HepG2 (cell line): ENCODE results near the gene HAP1. TPM values are rescaled to one million over a fixed set of nuclear protein-coding genes. Genes with fewer than 3 reads are reported as not detected.

Experiments used
- ETV5 ChIP-seq: IDR thresholded peaks from 2 replicates; pipeline ENCODE4 v1.6.1; 2018; ENCODE audit warnings: missing biosample characterization, missing genetic modification reagents, inconsistent platforms, borderline replicate concordance
- FIP1L1 ChIP-seq: fragments of 200-400 bp; formaldehyde crosslinking; IDR thresholded peaks from 2 replicates; pipeline ENCODE4 v1.6.1; 2018; ENCODE audit warnings: low read depth, mild to moderate bottlenecking, low read length, moderate library complexity, borderline replicate concordance; ENCODE audit not compliant: insufficient read depth
- LCORL ChIP-seq, 2 experiments: fragments of 450-650 bp in 1 of 2; sonication (generic) in 1 of 2; formaldehyde crosslinking in 1 of 2; IDR thresholded peaks; 2 replicates each; pipeline versions ENCODE4 v1.5.0 to v1.6.1; 2017 to 2020; ENCODE audit warnings: antibody characterized with exemption in 1 of 2, missing genetic modification reagents in 1 of 2
- MED1 ChIP-seq: sonication (generic); formaldehyde crosslinking; IDR thresholded peaks from 2 replicates; pipeline ENCODE4 v1.4.0; 2020; ENCODE audit warnings: missing genetic modification reagents
- NPAS2 ChIP-seq: sonication (generic); formaldehyde crosslinking; IDR thresholded peaks from 2 replicates; pipeline ENCODE4 v1.8.0; 2022; ENCODE audit warnings: mild to moderate bottlenecking, missing genetic modification reagents, borderline replicate concordance
- SALL1 ChIP-seq: sonication (generic); formaldehyde crosslinking; IDR thresholded peaks from 2 replicates; pipeline ENCODE4 v1.8.0; 2022; ENCODE audit warnings: mild to moderate bottlenecking, missing genetic modification reagents
- SP140L ChIP-seq: sonication (generic); formaldehyde crosslinking; IDR thresholded peaks from 2 replicates; pipeline ENCODE4 v1.4.0; 2020; ENCODE audit warnings: missing genetic modification reagents, borderline replicate concordance
- ZFP36 ChIP-seq: fragments of 150-350 bp; IDR thresholded peaks from 2 replicates; pipeline ENCODE4 v1.6.1; 2018; ENCODE audit warnings: borderline replicate concordance, low read length, low read depth; ENCODE audit not compliant: partially characterized antibody
- ZMYM2 ChIP-seq: sonication (generic); formaldehyde crosslinking; IDR thresholded peaks from 2 replicates; pipeline ENCODE4 v1.8.0; 2022; ENCODE audit warnings: mild to moderate bottlenecking, missing genetic modification reagents
- ZNF737 ChIP-seq: sonication (generic); formaldehyde crosslinking; IDR thresholded peaks from 2 replicates; pipeline ENCODE4 v1.5.0; 2020; ENCODE audit warnings: missing genetic modification reagents, mild to moderate bottlenecking, borderline replicate concordance
- polyA plus RNA-seq, 8 experiments: library from polyadenylated mRNA; depleted of rRNA in 3 of 8; stranded (reverse) in 7 of 8; unstranded in 1 of 8; fragments of >200 nt; fragmentation: Illumina TruSeq in 4 of 8; extraction: Trizol in 4 of 8; gene quantifications; 2 replicates each; pipeline versions ENCODE4 v1.2.1 to v1.2.3, GENCODE V29; 2011 to 2016; ENCODE audit warnings: low read depth in 4 of 8, missing spikeins in 1 of 8, mixed read lengths in 1 of 8; ENCODE audit not compliant: insufficient read depth in 1 of 8
- total RNA-seq, 5 experiments: library from RNA; depleted of rRNA; stranded (reverse); fragments of >200 nt; fragmentation: Illumina TruSeq; extraction: Trizol; gene quantifications; 2 replicates each; pipeline ENCODE4 v1.2.3, GENCODE V29; 2016; ENCODE audit warnings: low read depth in 1 of 5
- TF ChIP-seq, protein P1 (sequence below): sonication (generic); formaldehyde crosslinking; IDR thresholded peaks from 2 replicates; pipeline ENCODE4 v1.4.0; 2020; ENCODE audit warnings: low read depth, missing genetic modification reagents
- TF ChIP-seq, protein P2 (sequence below): sonication (generic); formaldehyde crosslinking; IDR thresholded peaks from 2 replicates; pipeline ENCODE4 v1.8.0; 2022; ENCODE audit warnings: mild to moderate bottlenecking, missing genetic modification reagents, borderline replicate concordance
- TF ChIP-seq, protein P3 (sequence below): sonication (generic); formaldehyde crosslinking; IDR thresholded peaks from 2 replicates; pipeline ENCODE4 v1.5.0; 2020; ENCODE audit warnings: mild to moderate bottlenecking, missing genetic modification reagents
- TF ChIP-seq, protein P4 (sequence below): sonication (generic); formaldehyde crosslinking; IDR thresholded peaks from 2 replicates; pipeline ENCODE4 v1.8.1; 2022; ENCODE audit warnings: low read depth, mild to moderate bottlenecking, missing genetic modification reagents
- TF ChIP-seq, protein P5 (sequence below): sonication (generic); formaldehyde crosslinking; IDR thresholded peaks from 2 replicates; pipeline ENCODE4 v1.4.0; 2020; ENCODE audit warnings: mild to moderate bottlenecking, missing genetic modification reagents

Gene HAP1
- total and polyA plus RNA-seq, 2 of the 13 experiments (the other 11 are each of a cell fraction or from before 2014, with no cell fraction given): 0.07 TPM

DNA sequence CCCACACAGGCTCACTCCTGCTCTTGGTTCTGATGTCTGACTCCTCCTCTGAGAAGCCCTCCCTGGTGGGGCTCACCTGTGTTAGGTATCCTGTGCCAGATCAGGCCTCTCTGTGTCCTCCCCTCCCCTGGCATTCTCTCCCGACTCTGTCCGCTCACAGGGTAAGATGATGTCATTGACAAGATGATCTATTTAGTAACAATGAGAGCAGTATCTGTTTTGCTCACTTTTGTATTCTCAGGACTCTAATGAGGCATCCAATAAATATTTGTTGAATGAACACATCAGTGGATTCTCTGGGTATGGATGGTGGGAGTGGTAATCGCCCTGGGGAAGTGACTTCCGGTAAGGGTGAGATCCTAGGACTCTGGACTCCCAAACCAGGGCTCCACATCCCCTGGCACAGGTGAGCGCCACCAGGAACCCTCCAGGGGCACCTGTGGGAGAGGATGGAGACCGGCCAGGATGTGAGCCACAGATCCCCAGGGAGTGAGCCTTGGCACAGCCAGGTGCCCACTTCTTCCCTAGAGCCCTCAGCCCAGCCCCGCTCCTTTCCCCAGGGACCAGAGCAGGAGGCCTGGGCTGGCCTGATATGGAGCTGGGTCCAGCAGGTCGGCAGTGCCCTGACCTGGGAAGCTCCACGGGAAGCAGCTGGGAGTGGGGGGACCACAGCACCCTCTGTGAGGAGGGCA lies 5.4 kb upstream of the HAP1 start (continued):
- TF ChIP-seq, protein P1, sequence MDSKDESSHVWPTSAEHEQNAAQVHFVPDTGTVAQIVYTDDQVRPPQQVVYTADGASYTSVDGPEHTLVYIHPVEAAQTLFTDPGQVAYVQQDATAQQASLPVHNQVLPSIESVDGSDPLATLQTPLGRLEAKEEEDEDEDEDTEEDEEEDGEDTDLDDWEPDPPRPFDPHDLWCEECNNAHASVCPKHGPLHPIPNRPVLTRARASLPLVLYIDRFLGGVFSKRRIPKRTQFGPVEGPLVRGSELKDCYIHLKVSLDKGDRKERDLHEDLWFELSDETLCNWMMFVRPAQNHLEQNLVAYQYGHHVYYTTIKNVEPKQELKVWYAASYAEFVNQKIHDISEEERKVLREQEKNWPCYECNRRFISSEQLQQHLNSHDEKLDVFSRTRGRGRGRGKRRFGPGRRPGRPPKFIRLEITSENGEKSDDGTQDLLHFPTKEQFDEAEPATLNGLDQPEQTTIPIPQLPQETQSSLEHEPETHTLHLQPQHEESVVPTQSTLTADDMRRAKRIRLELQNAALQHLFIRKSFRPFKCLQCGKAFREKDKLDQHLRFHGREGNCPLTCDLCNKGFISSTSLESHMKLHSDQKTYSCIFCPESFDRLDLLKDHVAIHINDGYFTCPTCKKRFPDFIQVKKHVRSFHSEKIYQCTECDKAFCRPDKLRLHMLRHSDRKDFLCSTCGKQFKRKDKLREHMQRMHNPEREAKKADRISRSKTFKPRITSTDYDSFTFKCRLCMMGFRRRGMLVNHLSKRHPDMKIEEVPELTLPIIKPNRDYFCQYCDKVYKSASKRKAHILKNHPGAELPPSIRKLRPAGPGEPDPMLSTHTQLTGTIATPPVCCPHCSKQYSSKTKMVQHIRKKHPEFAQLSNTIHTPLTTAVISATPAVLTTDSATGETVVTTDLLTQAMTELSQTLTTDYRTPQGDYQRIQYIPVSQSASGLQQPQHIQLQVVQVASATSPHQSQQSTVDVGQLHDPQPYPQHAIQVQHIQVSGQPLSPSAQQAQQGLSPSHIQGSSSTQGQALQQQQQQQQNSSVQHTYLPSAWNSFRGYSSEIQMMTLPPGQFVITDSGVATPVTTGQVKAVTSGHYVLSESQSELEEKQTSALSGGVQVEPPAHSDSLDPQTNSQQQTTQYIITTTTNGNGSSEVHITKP (CRISPR knock-in tag): no peak
- TF ChIP-seq, protein P2, sequence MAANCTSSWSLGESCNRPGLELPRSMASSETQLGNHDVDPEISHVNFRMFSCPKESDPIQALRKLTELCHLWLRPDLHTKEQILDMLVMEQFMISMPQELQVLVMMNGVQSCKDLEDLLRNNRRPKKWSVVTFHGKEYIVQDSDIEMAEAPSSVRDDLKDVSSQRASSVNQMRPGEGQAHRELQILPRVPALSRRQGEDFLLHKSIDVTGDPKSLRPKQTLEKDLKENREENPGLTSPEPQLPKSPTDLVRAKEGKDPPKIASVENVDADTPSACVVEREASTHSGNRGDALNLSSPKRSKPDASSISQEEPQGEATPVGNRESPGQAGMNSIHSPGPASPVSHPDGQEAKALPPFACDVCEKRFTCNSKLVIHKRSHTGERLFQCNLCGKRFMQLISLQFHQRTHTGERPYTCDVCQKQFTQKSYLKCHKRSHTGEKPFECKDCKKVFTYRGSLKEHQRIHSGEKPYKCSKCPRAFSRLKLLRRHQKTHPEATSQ (CRISPR knock-in tag): no peak
- TF ChIP-seq NPAS2 (CRISPR knock-in tag) (no peak), ZMYM2 (CRISPR knock-in tag) (no peak), SALL1 (CRISPR knock-in tag) (no peak), SP140L (no peak), ZFP36 (no peak), LCORL (IDR thresholded peaks at IDR 0.05) (no peak), LCORL (CRISPR knock-in tag; IDR thresholded peaks at IDR 0.05) (peak; percentile 19; the same call in 1 of the 2 replicates), ZNF737 (CRISPR knock-in tag) (no peak), ETV5 (CRISPR knock-in tag) (no peak), MED1 (CRISPR knock-in tag) (no peak), FIP1L1 (no peak)
- TF ChIP-seq, protein P3, sequence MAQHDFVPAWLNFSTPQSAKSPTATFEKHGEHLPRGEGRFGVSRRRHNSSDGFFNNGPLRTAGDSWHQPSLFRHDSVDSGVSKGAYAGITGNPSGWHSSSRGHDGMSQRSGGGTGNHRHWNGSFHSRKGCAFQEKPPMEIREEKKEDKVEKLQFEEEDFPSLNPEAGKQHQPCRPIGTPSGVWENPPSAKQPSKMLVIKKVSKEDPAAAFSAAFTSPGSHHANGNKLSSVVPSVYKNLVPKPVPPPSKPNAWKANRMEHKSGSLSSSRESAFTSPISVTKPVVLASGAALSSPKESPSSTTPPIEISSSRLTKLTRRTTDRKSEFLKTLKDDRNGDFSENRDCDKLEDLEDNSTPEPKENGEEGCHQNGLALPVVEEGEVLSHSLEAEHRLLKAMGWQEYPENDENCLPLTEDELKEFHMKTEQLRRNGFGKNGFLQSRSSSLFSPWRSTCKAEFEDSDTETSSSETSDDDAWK: no peak
- TF ChIP-seq, protein P4, sequence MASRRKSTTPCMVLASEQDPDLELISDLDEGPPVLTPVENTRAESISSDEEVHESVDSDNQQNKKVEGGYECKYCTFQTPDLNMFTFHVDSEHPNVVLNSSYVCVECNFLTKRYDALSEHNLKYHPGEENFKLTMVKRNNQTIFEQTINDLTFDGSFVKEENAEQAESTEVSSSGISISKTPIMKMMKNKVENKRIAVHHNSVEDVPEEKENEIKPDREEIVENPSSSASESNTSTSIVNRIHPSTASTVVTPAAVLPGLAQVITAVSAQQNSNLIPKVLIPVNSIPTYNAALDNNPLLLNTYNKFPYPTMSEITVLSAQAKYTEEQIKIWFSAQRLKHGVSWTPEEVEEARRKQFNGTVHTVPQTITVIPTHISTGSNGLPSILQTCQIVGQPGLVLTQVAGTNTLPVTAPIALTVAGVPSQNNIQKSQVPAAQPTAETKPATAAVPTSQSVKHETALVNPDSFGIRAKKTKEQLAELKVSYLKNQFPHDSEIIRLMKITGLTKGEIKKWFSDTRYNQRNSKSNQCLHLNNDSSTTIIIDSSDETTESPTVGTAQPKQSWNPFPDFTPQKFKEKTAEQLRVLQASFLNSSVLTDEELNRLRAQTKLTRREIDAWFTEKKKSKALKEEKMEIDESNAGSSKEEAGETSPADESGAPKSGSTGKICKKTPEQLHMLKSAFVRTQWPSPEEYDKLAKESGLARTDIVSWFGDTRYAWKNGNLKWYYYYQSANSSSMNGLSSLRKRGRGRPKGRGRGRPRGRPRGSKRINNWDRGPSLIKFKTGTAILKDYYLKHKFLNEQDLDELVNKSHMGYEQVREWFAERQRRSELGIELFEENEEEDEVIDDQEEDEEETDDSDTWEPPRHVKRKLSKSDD (CRISPR knock-in tag): no peak
- TF ChIP-seq, protein P5, sequence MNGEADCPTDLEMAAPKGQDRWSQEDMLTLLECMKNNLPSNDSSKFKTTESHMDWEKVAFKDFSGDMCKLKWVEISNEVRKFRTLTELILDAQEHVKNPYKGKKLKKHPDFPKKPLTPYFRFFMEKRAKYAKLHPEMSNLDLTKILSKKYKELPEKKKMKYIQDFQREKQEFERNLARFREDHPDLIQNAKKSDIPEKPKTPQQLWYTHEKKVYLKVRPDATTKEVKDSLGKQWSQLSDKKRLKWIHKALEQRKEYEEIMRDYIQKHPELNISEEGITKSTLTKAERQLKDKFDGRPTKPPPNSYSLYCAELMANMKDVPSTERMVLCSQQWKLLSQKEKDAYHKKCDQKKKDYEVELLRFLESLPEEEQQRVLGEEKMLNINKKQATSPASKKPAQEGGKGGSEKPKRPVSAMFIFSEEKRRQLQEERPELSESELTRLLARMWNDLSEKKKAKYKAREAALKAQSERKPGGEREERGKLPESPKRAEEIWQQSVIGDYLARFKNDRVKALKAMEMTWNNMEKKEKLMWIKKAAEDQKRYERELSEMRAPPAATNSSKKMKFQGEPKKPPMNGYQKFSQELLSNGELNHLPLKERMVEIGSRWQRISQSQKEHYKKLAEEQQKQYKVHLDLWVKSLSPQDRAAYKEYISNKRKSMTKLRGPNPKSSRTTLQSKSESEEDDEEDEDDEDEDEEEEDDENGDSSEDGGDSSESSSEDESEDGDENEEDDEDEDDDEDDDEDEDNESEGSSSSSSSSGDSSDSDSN (CRISPR knock-in tag): 0 out of 2 replicates have a peak, but pooled peaks have one; percentile 29
